IgD-negative memory B cell (primary cell): ENCODE results near the gene AKT2. TPM values are rescaled to one million over a fixed set of nuclear protein-coding genes. Genes with fewer than 3 reads are reported as not detected.

Experiments
- H3K27ac Mint-ChIP-seq, 3 donors: one replicate each; pipeline ENCODE4 v1.8.0; 2020 to 2022; ENCODE audit warnings: mild to moderate bottlenecking in 3 of 3, mixed read lengths in 3 of 3, moderate library complexity in 1 of 3
- H3K27me3 Mint-ChIP-seq: one replicate; pipeline ENCODE4 v1.8.0; 2021; ENCODE audit warnings: mixed read lengths
- H3K36me3 Mint-ChIP-seq: one replicate; pipeline ENCODE4 v1.8.0; 2020; ENCODE audit warnings: mild to moderate bottlenecking, mixed read lengths
- H3K4me1 Mint-ChIP-seq, 3 donors: one replicate each; pipeline ENCODE4 v1.8.0; 2020 to 2022; ENCODE audit warnings: mixed read lengths in 3 of 3, mild to moderate bottlenecking in 1 of 3
- H3K4me3 Mint-ChIP-seq, 4 donors: one replicate each; pipeline ENCODE4 v1.8.0; 2020 to 2022; ENCODE audit warnings: mild to moderate bottlenecking in 4 of 4, mixed read lengths in 4 of 4, moderate library complexity in 3 of 4
- H3K9me3 Mint-ChIP-seq, 3 donors: one replicate each; pipeline ENCODE4 v1.8.0; 2020 to 2021; ENCODE audit warnings: mixed read lengths in 3 of 3, mild to moderate bottlenecking in 1 of 3
- polyA plus RNA-seq: library from polyadenylated mRNA; unstranded; fragments of 300-500 nt; fragmentation: Illumina TruSeq; gene quantifications from one replicate; pipeline ENCODE4 v1.2.3, GENCODE V29; 2021

AKT2 gene
- polyA plus RNA-seq, 1 donor from 2014 or later, result 28.1 TPM

DNA sequence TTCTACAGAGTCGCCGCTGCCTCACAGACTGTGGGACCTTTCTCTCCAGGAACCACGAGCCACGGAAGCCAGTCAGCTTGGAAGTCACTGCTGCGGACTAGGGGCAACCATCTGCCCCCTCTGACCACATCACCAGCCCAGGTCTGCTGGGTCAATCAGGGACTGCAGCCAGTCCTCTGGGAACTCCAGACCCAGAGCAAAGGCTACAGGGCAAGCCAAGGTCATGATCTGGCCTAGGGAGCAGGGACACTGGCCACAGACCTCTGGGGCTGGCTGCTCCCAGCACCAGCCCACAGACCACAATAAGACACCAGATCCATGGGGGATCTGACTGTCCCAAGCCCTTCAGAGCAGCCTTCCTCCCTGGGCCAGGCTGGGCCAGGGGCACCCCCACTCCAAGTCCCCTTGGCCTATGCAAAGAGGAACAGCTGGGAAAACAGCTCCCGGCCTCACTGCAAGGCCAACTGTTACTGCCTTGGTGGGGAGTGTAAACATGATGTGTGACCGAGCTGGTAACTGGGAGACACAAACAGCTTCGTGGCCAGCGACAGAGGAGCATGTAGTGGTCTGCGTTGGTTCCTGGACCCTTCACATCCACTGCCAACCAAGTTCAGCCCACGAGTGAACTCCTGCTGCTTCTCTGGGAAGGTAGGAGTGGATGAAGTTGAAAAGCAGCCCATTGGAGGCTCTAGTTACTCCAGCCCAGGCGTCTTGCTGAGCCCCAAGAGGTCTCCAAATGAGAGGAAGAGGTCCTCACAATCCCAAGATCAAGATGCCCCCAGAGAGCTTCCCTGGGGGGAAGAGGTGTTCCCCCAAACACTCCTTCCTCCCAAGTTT, 1.5 kb downstream of the AKT2 start:
- Mint-ChIP-seq H3K36me3 (peaks cover 2% of the 10 kb centered on the region), H3K27me3 (no peaks in the 10 kb centered on the region), H3K27ac (peak overlapping the region; percentile 96 to 99 (median 98)), H3K4me3 (peak overlapping the region; percentile 92 to 96 (median 94)), H3K4me1 (peaks cover 27 to 51% (median 41%) of the 10 kb centered on the region in 3 donors), H3K9me3 (no peaks in the 10 kb centered on the region)

DNA sequence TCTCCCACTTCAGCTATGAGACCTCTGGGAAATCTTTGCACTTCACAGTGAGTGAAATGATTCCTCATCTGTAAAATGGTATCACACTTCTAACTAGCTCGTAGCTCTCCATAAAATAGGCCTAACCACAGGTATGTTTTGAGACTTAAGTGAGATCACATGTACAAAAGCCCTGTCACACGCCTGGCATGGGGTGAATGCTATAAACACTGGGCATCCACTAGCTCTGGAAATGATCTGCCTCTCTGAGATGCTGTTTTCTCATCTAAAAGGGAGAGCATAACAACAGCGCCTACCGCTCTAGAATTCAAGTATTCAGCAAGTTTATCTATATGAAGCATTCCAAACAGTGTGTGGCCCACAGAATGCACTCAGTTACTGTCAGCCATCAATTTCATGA, 2.2 kb downstream of the AKT2 start:
- peaks cover 27 to 57% (median 41%) of the 10 kb centered on the region in 3 donors for H3K4me1 Mint-ChIP-seq
- no peaks in the 10 kb centered on the region for H3K27me3 Mint-ChIP-seq
- H3K27ac Mint-ChIP-seq, result peak overlapping the region; percentile 77 to 98 (median 96)
- peak overlapping the region; percentile 92 to 96 (median 94) for H3K4me3 Mint-ChIP-seq
- peaks cover 2% of the 10 kb centered on the region for H3K36me3 Mint-ChIP-seq
- H3K9me3 Mint-ChIP-seq, result no peaks in the 10 kb centered on the region

DNA sequence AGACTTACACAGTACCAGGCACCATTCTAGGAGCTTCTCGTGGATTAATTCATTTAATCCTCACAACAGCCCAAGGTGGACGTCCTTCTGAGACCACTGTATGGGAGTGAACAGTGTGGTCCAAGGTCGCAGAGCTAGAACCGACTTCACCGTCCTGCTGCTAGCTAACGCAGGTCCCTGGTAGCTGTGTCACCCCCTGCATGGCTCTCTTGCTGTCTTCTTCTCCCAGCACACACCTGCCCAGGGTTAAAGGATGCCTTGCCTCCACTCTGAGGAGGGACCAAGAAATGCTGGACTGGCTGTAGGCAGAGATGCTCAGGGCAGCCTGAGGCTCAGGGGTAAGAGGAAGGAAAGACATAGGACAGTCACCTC, 3.0 kb downstream of the AKT2 start:
- Mint-ChIP-seq H3K36me3 (peaks cover 5% of the 10 kb centered on the region), H3K27ac (peak overlapping the region in 2 of 3 donors; percentile 96 to 98), H3K9me3 (no peaks in the 10 kb centered on the region), H3K4me1 (peaks cover 35 to 64% (median 44%) of the 10 kb centered on the region in 3 donors), H3K27me3 (no peaks in the 10 kb centered on the region), H3K4me3 (peak overlapping the region in 3 of 4 donors; percentile 70 to 92 (median 75))

DNA sequence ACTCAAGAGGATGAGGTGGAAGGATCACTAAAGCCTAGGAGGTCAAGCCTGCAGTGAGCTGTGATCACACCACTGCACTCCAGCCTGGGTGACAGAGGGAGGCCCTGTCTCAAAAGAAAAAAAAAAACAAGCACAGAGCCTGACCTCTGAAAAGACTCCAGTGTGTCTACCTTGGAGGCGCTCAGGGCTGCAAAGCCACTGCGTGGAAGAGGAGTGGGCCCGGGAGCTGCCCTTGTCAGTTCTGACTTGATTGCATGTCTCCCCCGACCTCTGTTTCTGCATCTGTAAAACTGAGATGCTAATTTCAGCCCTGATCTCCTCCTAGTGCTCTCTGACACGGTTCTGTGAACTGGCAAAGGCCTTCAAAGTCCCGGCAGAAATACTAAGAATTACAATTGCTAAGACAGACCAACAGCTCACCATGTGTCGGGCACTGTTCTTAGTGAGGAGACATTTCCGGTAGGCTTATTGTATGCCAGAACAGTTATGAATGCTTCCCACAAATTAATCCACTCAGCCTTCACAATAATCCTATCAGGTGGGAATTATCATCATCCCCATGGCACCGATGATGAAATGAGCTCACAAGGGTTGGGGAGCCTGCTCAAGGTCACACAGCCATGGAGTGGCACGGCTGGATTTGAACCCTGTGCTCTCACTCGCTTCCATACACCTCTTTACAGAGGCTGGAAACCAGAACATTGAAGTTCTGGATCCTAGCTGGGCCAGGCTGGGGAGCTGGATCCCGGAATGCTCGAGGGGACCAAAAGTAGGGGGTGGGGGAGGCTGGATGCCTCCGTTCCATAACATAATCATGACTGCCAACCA, 3.5 kb downstream of the AKT2 start:
- H3K4me3 Mint-ChIP-seq, result peak overlapping the region in 3 of 4 donors; percentile 70 to 75 (median 75)
- H3K27ac Mint-ChIP-seq, result peak overlapping the region in 2 of 3 donors; percentile 96 to 98
- peaks cover 34 to 63% (median 44%) of the 10 kb centered on the region in 3 donors for H3K4me1 Mint-ChIP-seq

DNA sequence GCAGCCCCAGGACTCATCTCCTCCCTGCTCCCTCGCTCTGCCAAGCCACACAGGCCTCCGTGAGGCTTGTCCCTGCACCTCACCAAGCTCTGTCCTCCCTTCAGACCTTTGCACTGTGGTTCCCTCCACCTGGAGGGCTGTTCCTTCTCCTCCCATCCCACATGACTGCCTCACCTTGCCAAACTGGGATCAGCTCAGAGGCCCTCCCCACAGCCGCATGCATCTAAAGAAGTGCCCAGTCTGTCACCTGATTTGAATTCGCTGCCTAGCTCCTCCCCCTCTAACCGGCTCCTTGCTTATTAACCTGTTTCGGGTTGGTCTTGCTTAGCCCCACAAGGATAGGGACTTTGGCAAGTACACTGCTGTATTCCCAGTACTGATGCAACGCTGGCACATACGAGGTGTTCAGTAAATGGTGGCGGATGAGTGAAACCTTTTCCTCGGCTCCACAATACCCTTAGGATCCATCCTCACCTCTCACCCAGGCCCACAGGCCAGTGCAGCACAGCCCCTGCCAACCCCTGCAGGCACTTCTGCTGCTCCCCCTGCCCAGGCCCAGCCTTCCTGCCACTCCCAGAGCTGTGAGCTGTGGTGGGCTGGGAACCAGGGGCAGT, 4.4 kb downstream of the AKT2 start:
- H3K4me3 Mint-ChIP-seq, result peak overlapping the region; percentile 73 to 92 (median 81)
- no peaks in the 10 kb centered on the region for H3K9me3 Mint-ChIP-seq
- no peaks in the 10 kb centered on the region for H3K27me3 Mint-ChIP-seq
- H3K4me1 Mint-ChIP-seq, result peaks cover 31 to 61% (median 38%) of the 10 kb centered on the region in 3 donors
- H3K36me3 Mint-ChIP-seq, result peaks cover 5% of the 10 kb centered on the region
- peak overlapping the region; percentile 86 to 93 (median 90) for H3K27ac Mint-ChIP-seq

More for the DNA sequence above, 3.5 kb downstream of the AKT2 start:
- Mint-ChIP-seq H3K36me3 (peaks cover 5% of the 10 kb centered on the region), H3K9me3 (no peaks in the 10 kb centered on the region), H3K27me3 (no peaks in the 10 kb centered on the region)

DNA sequence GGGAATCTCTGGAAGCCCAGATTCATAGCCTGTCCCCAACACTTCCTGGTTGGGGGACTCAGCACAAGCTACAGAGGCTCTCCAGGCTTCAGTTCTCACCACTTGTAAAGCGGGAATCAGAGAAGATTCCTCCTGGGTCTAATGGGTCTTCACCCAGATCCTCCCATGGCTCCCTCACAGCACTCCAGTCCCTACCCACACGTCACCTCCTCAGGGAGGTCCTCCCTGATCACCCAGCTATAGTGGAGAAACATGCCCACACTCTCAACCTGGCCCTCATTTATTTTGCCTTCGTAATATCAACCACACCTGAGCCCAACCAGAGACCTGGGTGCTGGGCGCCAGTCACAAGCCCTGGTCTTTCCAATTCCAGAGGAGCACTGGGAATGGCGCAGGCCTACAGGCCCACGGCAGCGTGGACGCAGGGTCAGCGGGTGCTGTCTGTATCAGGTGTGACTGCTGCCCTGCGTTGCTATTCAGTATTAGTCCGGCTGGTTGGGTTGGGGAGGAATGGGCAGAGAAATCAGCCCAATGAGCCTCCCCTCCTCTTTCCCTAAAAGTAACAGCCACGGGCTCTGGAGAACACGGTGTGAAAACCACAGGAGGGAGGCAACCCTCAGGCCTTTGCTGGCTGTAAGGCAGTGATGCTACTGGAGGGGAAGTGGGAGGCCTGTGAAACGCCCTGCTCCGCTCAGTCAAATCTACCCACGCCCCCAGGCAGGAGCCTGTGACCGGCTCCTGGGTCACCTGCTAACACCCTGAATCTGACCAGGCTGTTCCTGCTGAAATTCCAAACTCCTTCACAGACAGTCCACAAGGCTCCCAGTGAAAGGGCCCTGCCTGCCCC, 5.2 kb downstream of the AKT2 start:
- H3K4me1 Mint-ChIP-seq, result peaks cover 29 to 63% (median 39%) of the 10 kb centered on the region in 3 donors
- H3K36me3 Mint-ChIP-seq, result peaks cover 5% of the 10 kb centered on the region
- no peaks in the 10 kb centered on the region for H3K9me3 Mint-ChIP-seq
- peak overlapping the region; percentile 63 to 93 (median 90) for H3K27ac Mint-ChIP-seq
- H3K27me3 Mint-ChIP-seq, result no peaks in the 10 kb centered on the region
- peak overlapping the region; percentile 73 to 92 (median 81) for H3K4me3 Mint-ChIP-seq

DNA sequence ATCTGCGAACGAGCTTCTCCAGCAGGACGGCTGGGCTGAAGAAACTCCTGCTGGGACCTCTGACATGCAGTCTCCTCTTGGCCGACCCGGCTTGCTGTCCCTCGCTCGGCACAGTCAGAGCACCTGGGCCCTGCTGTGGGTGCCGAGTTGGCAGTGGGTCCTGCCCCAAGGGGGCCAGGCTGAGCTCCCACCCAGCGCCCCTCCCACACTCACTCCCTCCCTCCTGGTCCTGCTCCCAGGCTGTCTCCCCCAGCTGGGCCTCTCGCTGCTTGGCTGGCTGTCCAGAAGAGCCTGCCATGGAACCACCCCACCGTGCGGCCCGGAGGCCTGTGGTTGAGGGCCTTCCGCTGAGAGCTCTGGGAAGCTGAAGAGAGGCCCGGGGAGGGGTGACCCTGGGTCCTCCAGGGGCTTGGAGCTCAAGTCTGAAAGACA, 6.0 kb downstream of the AKT2 start:
- H3K36me3 Mint-ChIP-seq, result peaks cover 3% of the 10 kb centered on the region

DNA sequence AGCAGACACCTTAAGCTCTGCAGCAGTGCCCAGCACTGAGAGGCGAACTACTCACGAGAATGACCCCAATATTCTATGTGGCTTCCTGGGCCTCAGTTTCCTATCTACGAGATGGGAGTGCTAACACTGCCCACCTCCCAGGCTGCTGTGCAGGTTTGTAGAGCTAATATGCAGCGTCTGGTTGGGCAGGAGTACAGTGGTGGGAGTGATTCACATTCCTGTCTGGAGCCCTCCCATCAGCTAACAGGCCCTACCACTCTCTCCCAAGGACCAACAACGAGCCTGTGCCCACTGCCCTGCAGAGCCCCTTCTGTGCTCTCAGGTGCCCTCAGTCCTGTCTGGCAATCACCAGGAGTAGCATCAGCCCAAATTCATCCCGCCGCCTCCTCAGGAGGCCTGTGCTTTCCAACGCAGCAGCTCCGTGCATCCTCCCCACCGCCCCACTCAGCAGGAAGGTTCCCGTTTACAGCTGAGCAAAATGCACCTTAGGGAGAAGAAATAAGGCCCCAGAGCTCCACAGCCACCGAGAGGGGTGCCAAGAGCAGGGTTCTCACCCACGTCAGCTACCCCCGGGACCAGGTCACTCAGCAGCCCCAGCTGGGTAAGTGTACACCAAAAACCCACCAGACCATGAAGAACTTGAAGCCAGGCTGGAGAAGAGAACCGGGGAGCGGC, 6.6 kb downstream of the AKT2 start:
- H3K4me3 Mint-ChIP-seq, result no peak overlapping the region
- H3K9me3 Mint-ChIP-seq, result no peaks in the 10 kb centered on the region
- peaks cover 3% of the 10 kb centered on the region for H3K36me3 Mint-ChIP-seq
- peaks cover 29 to 70% (median 50%) of the 10 kb centered on the region in 3 donors for H3K4me1 Mint-ChIP-seq
- H3K27ac Mint-ChIP-seq, result no peak overlapping the region
- no peaks in the 10 kb centered on the region for H3K27me3 Mint-ChIP-seq

More for the DNA sequence above, 6.0 kb downstream of the AKT2 start:
- peaks cover 29 to 69% (median 44%) of the 10 kb centered on the region in 3 donors for H3K4me1 Mint-ChIP-seq
- H3K9me3 Mint-ChIP-seq, result no peaks in the 10 kb centered on the region
- H3K4me3 Mint-ChIP-seq, result no peak overlapping the region
- H3K27ac Mint-ChIP-seq, result no peak overlapping the region
- no peaks in the 10 kb centered on the region for H3K27me3 Mint-ChIP-seq

DNA sequence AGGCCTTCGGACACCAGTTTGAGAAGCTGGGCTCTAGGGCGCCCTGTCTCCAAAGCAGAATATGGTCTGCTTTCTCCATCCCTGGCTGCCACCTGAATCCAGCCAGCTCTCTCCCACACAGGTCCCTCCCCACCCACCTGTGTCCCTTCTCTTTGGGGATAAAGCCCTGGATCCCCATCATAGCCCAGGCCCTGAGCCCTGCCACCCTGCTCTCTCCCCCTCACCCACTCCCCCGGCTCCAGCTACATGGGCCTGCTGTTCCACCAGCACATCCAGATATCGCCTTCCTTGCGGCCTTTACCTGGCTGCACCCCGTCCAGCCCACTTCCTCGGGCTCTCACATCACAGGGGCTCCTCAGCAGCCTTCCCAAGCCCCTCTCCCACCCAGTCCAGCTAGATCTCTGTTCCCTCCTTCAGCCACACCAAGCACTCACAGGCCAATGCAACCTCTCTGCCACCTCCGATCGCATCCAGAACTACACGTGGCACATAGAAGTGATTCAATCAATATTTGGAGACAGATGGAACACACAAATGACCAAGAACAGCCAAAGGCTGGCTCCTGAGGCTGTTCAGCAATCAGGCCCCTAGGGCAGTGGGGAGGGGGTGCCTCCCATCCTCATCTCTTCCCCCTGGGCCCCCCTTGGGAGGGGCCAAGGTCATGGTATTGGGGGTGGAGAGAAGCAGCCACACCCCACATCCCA, 7.6 kb downstream of the AKT2 start:
- no peaks in the 10 kb centered on the region for H3K27me3 Mint-ChIP-seq
- no peak overlapping the region for H3K27ac Mint-ChIP-seq
- H3K36me3 Mint-ChIP-seq, result peaks cover 3% of the 10 kb centered on the region
- no peaks in the 10 kb centered on the region for H3K9me3 Mint-ChIP-seq
- H3K4me3 Mint-ChIP-seq, result peak overlapping the region in 2 of 4 donors; percentile 73 to 82
- peaks cover 24 to 63% (median 42%) of the 10 kb centered on the region in 3 donors for H3K4me1 Mint-ChIP-seq

DNA sequence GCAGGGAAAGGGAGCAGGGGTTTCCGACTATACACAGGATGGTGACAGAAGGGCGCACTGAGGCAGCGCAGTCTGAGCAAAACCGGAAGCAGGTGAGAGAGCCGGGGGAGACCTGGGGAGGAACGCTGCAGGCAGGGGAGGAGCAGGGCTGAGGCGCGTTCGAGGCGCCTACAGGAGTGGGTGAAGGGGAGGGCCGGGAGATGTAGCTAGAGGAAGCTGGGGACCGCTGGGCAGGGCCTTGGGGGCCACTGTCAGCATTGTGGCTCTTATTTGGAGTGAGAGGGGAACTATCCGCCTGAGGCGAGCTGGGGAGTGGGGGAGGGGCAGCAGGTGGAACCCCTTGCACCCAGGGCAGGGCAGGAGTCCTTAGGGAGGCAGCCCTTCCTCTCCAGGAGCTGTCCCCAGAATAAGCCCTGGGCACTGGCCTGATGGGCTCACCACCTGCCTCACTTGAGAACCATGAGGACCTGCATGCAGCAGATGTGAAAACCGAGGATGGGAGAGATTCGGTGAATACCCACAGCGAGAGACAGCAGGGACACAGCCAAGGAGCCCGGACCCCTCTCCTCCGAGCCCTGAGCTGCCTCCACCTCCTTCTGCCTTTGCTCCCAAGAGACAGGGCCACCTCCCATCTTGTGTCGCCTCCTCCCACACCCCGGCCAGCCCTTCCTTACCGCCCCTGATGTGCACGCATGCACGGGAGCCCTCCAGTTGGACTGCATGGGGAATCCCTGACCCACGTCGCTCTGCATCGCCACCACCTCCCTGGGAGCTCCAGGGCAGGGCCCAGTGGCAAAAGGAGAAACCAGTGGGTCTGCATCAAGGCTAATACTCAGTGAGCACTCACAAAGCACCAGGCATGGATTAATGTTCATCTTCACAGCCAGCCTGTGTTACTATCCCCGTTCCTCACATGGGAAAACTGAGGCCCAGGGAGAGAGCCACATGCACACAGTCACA, 10.3 kb downstream of the AKT2 start:
- H3K4me1 Mint-ChIP-seq, result peaks cover 17 to 50% (median 28%) of the 10 kb centered on the region in 3 donors
- peaks cover 3% of the 10 kb centered on the region for H3K36me3 Mint-ChIP-seq
- no peaks in the 10 kb centered on the region for H3K27me3 Mint-ChIP-seq
- no peaks in the 10 kb centered on the region for H3K9me3 Mint-ChIP-seq
- peak overlapping the region; percentile 10 to 91 (median 56) for H3K4me3 Mint-ChIP-seq
- H3K27ac Mint-ChIP-seq, result peak overlapping the region; percentile 20 to 73 (median 69)

DNA sequence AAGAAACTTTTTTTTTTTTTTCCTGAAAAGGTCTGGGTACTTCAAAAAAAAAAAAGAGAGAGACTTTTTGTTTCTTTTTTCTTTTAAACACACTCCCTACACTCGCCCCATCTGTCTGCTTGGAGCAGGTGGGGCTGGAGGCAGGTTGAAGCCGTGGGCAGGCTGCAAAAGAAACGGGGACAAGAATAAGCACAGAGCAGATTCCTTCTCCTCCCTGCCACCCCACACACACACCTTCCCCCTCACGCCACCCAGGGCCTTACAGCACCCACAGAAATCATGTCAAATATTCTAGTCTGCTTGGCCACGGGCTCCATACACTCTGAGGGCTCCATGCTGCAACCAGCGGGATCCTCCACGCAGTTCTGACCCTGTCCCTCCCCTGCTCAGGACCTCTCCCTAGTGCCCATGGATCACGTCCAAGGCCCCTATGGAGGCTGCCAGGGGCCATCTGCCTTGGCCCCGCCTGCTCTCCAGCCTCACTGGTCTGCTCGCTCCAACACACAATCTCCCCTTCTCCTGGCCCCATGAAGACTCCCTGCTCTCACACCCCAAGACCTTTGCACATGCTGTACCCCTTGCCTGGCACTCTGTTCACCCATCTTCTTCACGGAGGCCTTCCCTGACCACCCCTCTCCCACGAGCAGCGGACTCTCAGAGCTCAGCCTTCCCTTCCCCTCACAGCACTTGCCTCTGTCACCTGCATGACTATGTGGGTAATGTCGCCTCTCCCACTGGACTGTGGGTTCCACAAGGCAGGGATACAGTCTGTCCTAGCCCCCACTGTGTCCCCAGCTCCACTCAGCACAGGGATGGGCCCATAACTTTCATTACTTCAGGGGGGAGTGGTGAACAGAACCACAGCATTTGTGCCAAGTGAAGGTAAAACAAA, 11.4 kb downstream of the AKT2 start:
- H3K4me1 Mint-ChIP-seq, result peaks cover 23 to 52% (median 34%) of the 10 kb centered on the region in 3 donors
- no peaks in the 10 kb centered on the region for H3K9me3 Mint-ChIP-seq
- peaks cover 9% of the 10 kb centered on the region for H3K36me3 Mint-ChIP-seq
- H3K27ac Mint-ChIP-seq, result peak overlapping the region in 1 of 3 donors; percentile 76
- no peaks in the 10 kb centered on the region for H3K27me3 Mint-ChIP-seq
- peak overlapping the region in 2 of 4 donors; percentile 12 to 39 for H3K4me3 Mint-ChIP-seq
